ENCODE measurements around the gene RCC2. TPM values are rescaled to one million over a fixed set of nuclear protein-coding genes. Genes with fewer than 3 reads are reported as not detected.
"Not testable (repeated sequence)": the region's sequence is repeated elsewhere in the genome, so short reads cannot be mapped to it uniquely, and the experiment has no call there.

The RCC2 gene
- total RNA-seq, 4 donors from 2014 or later, result 11.8 to 50.4 (median 25.7) TPM

GRCh38 chr1:17409391-17409811 is 30.1 kb downstream of the RCC2 start:
- H3K27me3 ChIP-seq, result no peaks in the 10 kb centered on the region
- intact Hi-C loops (cut with DNase I; ENCODE audit: low total_unique reads), result no loop called here
- no peak overlapping the region for H3K4me3 ChIP-seq
- H3K9me3 ChIP-seq, result no peaks in the 10 kb centered on the region
- H3K4me1 ChIP-seq, result no peaks in the 10 kb centered on the region
- no peak for TF ChIP-seq CTCF (IDR thresholded peaks at IDR 0.05)
- no peak for TF ChIP-seq POLR2A (IDR thresholded peaks at IDR 0.05)
- H3K36me3 ChIP-seq, result no peaks in the 10 kb centered on the region
- DNase-seq, result no peak
- no peak overlapping the region for H3K27ac ChIP-seq

GRCh38 chr1:17407786-17408514 is 31.5 kb downstream of the RCC2 start:
- H3K9me3 ChIP-seq; H3K36me3 ChIP-seq; DNase-seq; H3K4me3 ChIP-seq; intact Hi-C loops (cut with DNase I; ENCODE audit: low total_unique reads); H3K27me3 ChIP-seq; H3K27ac ChIP-seq; H3K4me1 ChIP-seq: not testable (repeated sequence)

- DNase-seq; H3K27me3 ChIP-seq; intact Hi-C loops (cut with DNase I; ENCODE audit: low total_unique reads); H3K4me3 ChIP-seq; H3K36me3 ChIP-seq; H3K27ac ChIP-seq; H3K9me3 ChIP-seq; H3K4me1 ChIP-seq: not testable (repeated sequence)
Observed at GRCh38 chr1:17406760-17407475, 32.6 kb downstream of the RCC2 start.

GRCh38 chr1:17405898-17406759 is 33.3 kb downstream of the RCC2 start:
- no peaks in the 10 kb centered on the region for H3K4me1 ChIP-seq
- intact Hi-C loops (cut with DNase I; ENCODE audit: low total_unique reads), result no loop called here
- H3K4me3 ChIP-seq, result no peak overlapping the region
- DNase-seq, result peak; percentile 29 to 41
- no peaks in the 10 kb centered on the region for H3K36me3 ChIP-seq
- TF ChIP-seq POLR2A (IDR thresholded peaks at IDR 0.05) (no peak), CTCF (IDR thresholded peaks at IDR 0.05) (peak; percentile 15 to 65 (median 44))
- H3K27ac ChIP-seq, result no peak overlapping the region
- no peaks in the 10 kb centered on the region for H3K9me3 ChIP-seq
- no peaks in the 10 kb centered on the region for H3K27me3 ChIP-seq

GRCh38 chr1:17404820-17405219 is 34.7 kb downstream of the RCC2 start:
- TF ChIP-seq CTCF (IDR thresholded peaks at IDR 0.05), result no peak
- Histone ChIP-seq H3K9me3 (no peaks in the 10 kb centered on the region), H3K27me3 (no peaks in the 10 kb centered on the region), H3K4me1 (no peaks in the 10 kb centered on the region), H3K36me3 (no peaks in the 10 kb centered on the region), H3K27ac (no peak overlapping the region), H3K4me3 (no peak overlapping the region)
- DNase-seq, result no peak
- intact Hi-C loops (cut with DNase I; ENCODE audit: low total_unique reads), result no loop called here

Data from uterus (tissue), 4 donors.